Erythroblast (primary cell): ENCODE data around the gene PARD3.

Experiments
- GATA1 ChIP-seq: IDR thresholded peaks from 2 replicates; pipeline ENCODE4 v1.6.1; 2011; ENCODE audit warnings: low read depth, mild to moderate bottlenecking, control low read depth, low read length, moderate library complexity
- POLR2A ChIP-seq: IDR thresholded peaks from 2 replicates; pipeline ENCODE4 v1.6.1; 2011; ENCODE audit warnings: mild to moderate bottlenecking, low read length

DNA sequence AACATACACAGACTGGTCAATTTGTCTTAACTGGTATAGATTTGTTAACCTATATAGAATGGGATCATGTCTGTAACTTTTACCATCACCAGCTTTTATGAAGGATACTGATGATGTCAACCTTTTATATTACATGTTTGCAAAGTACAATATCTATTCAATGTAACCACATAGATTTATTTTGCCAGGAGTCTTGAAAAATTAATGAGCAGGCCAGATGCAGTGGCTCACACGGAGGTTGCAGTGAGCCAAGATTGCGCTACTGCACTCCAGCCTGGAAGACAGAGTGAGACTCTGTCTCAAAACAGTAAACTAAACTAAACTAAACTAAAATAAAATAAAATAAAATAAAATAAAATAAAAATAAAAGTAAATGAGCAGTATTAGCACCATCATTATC is 30.0 kb upstream of the PARD3 start:
- TF ChIP-seq POLR2A (no peak), GATA1 (no peak)
